ENCODE data around the gene TERB2. TPM values are rescaled to one million over a fixed set of nuclear protein-coding genes. Genes with fewer than 3 reads are reported as not detected.
"Not testable (repeated sequence)": the region's sequence is repeated elsewhere in the genome, so short reads cannot be mapped to it uniquely, and the experiment has no call there.

The TERB2 gene, protein sequence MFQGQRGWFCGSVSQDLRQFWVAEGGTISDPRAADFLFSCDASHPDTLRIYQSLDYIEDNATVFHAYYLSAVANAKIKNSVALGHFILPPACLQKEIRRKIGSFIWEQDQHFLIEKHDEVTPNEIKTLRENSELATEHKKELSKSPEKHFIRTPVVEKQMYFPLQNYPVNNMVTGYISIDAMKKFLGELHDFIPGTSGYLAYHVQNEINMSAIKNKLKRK
- not detected for total RNA-seq

DNA sequence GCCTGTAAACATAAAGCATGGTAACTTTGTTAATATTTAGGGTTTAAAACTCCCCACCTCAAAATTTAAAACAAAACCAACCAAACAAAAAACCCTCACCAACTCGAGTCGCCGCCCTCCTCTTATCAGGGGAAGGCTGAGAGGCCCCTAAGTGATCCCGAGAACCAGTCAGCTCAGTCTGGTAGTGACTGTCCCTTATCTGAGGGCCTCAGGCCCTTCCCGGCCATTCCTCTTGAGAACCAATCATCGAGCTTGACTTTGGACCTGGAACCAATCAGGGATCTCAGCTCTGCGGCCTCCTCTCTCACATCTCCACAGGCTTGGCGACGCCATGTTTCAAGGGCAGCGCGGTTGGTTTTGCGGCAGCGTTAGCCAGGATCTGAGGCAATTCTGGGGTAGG, at the start of gene TERB2:
TSS of gene TERB2 (plus strand) at position 300 of the 400 bp plus-strand sequence. CDS start at position 332, 32 bp downstream.
- H3K4me3 ChIP-seq (ENCODE audit: low read depth, poor library complexity, severe bottlenecking): no peak within 1 kb of the TSS
- 95 to 96% methylated on average over 13 of the region's 13 CpGs for WGBS, 2 donors
- DNase-seq (ENCODE audit: low spot score in 2 of 2): no peak
- TF ChIP-seq POLR2A (IDR thresholded peaks at IDR 0.05): no peak
- TF ChIP-seq, protein P1, sequence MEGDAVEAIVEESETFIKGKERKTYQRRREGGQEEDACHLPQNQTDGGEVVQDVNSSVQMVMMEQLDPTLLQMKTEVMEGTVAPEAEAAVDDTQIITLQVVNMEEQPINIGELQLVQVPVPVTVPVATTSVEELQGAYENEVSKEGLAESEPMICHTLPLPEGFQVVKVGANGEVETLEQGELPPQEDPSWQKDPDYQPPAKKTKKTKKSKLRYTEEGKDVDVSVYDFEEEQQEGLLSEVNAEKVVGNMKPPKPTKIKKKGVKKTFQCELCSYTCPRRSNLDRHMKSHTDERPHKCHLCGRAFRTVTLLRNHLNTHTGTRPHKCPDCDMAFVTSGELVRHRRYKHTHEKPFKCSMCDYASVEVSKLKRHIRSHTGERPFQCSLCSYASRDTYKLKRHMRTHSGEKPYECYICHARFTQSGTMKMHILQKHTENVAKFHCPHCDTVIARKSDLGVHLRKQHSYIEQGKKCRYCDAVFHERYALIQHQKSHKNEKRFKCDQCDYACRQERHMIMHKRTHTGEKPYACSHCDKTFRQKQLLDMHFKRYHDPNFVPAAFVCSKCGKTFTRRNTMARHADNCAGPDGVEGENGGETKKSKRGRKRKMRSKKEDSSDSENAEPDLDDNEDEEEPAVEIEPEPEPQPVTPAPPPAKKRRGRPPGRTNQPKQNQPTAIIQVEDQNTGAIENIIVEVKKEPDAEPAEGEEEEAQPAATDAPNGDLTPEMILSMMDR (IDR thresholded peaks at IDR 0.05): no peak
- intact Hi-C loops (cut with DNase I; ENCODE audit: low total_unique reads): no loop called here

DNA sequence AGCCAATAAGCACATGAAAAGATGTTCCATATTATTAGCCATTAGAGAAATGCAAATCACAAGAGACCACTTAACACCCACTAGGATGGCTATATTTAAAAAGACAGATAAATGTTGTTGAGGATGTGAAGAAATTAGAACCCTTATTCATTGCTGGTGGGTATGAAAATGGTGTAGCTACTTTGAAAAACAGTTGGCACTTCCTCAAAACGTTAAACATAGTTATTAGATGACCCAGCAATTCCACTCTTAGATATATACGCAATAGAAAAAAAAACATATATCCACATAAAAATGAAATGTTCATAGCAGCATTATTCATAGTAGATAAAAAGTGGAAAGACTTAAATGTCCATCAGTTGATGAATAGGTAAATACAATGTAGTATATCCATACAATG, 47.1 kb upstream of the TERB2 start:
- 53 to 58% methylated on average over 2 of the region's 2 CpGs for whole genome bisulfite sequencing, 2 donors
- intact Hi-C loops (cut with DNase I; ENCODE audit: low total_unique reads): no loop called here

DNA sequence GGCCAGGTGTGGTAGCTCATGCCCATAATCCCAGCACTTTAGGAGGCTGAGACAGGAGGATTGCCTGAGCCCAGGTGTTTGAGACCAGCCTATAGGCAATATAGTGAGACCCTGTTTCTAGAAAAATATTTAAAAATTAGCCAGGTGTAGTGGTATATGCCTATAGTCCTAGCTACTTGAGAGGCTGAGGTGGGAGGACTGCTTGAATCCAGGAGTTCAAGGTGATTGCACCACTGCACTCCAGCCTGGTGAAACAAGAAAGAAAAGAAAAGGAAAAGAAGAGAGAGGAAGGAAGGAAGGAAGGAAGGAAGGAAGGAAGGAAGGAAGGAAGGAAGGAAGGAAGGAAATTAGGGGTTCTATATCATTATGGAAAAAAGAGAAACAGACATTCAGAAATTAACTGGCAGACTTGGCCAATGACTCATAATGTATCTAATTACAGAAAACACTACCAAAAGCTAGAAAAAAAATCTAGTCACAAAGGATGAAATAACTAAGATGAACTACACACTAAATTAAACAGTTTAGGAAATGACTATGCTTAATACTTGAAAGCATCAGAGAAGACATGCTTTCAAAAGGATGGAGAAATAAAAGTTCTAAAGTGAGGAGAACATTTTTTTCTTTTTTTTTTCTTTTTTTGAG, 45.4 kb upstream of the TERB2 start:
- H3K4me3 ChIP-seq (ENCODE audit: low read depth, poor library complexity, severe bottlenecking): no peak overlapping the region
- DNase-seq (ENCODE audit: low spot score in 2 of 2): no peak
- intact Hi-C loops (cut with DNase I; ENCODE audit: low total_unique reads): no loop called here
- TF ChIP-seq POLR2A (IDR thresholded peaks at IDR 0.05): no peak
- TF ChIP-seq, protein P1 (IDR thresholded peaks at IDR 0.05): no peak

More for the DNA sequence above, 47.1 kb upstream of the TERB2 start:
- no peak for TF ChIP-seq POLR2A (IDR thresholded peaks at IDR 0.05)
- TF ChIP-seq, protein P1 (IDR thresholded peaks at IDR 0.05): no peak
- no peak for DNase-seq (ENCODE audit: low spot score in 2 of 2)
- H3K4me3 ChIP-seq (ENCODE audit: low read depth, poor library complexity, severe bottlenecking): no peak overlapping the region

DNA sequence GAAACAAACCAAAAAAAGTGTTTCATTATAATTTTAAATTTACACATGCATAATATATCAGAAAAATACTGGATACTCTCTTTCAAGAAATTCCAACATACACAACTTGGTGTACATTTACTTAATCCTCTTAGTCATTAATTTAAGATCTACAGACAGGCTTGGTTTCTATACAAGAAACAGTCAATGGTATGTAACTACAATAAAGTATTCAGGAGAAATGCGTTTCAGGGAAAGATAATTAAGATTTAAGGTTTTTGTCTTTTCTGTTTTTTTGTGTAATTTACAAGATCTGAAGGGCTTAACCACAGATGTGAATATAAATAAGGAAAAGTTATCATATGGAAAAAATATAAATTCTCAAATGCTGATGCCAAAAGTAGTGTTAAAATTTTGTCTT, 44.3 kb upstream of the TERB2 start:
- DNase-seq (ENCODE audit: low spot score in 2 of 2); H3K4me3 ChIP-seq (ENCODE audit: low read depth, poor library complexity, severe bottlenecking); intact Hi-C loops (cut with DNase I; ENCODE audit: low total_unique reads): not testable (repeated sequence)
- 61 to 70% methylated on average over 1 of the region's 1 CpG for WGBS, 2 donors

DNA sequence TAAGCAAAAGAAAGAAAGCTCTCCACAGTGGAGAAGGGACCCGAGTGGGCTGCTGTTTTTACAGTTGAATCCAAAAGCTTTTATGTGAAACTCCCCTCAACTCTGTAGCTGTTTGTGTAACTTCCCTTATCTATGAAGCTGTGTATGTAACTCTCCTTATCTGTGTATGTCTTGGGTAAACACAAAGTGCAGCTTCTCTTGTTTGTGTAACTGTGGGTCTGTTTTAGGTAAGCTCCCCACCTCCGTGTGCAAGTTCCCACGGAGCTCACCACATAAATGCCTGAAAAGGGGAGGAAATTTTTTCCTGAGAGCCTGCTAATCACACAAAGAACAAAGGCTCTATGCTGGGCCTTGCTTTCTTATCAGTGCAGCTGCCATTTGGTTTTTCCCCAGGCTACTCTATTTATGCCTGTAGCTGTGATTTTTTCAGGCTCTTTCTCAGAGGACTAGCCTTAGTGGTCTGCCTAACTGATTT, 43.5 kb upstream of the TERB2 start:
- intact Hi-C loops (cut with DNase I; ENCODE audit: low total_unique reads): not testable (repeated sequence)
- 62 to 71% methylated on average over 3 of the region's 3 CpGs for WGBS, 2 donors

DNA sequence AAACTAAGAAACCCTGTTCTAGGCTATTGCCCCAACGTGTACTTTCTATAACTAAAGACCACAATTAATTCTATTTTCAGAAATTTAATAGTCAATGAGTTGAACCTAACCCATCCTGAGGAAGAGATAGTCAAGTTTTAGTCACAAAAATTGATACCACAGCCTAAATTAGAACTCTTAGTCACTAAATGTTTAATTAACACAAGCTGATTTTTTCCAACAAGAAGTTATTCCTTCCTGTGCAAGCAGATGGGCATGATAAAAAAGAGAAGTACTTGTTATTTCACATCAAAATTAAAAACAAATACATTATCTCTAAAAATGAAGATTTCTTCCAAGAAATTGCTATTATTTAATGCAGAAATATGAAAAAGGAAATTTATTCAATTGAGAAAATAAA, 38.4 kb upstream of the TERB2 start:
- H3K4me3 ChIP-seq (ENCODE audit: low read depth, poor library complexity, severe bottlenecking): no peak overlapping the region
- intact Hi-C loops (cut with DNase I; ENCODE audit: low total_unique reads): no loop called here
- 66 to 68% methylated on average over 1 of the region's 1 CpG for WGBS, 2 donors
- no peak for DNase-seq (ENCODE audit: low spot score in 2 of 2)
- TF ChIP-seq, protein P1 (IDR thresholded peaks at IDR 0.05): no peak
- TF ChIP-seq POLR2A (IDR thresholded peaks at IDR 0.05): no peak

More for the DNA sequence above, 43.5 kb upstream of the TERB2 start:
- DNase-seq (ENCODE audit: low spot score in 2 of 2); H3K4me3 ChIP-seq (ENCODE audit: low read depth, poor library complexity, severe bottlenecking): not testable (repeated sequence)

DNA sequence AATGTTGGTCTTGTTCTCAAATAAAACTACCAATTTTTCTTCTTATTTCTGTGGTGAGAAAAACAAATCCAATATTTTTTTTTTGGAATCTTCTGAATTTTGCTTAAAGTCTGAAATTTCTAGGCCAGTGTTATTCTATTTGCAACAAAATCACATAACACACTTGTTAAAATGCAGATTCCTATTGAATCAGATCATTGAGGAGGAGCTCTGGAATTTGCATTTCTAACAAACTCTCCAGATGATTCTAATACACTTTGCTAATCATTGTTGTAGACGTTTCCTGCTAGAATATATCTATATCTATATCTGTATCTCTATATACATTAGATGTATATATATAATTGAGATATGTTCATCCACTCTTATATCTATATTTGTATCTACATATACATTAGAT, 27.8 kb upstream of the TERB2 start:
- DNase-seq (ENCODE audit: low spot score in 2 of 2); intact Hi-C loops (cut with DNase I; ENCODE audit: low total_unique reads); H3K4me3 ChIP-seq (ENCODE audit: low read depth, poor library complexity, severe bottlenecking): not testable (repeated sequence)
- WGBS, 2 donors: 41% methylated on average over 1 of the region's 1 CpG

DNA sequence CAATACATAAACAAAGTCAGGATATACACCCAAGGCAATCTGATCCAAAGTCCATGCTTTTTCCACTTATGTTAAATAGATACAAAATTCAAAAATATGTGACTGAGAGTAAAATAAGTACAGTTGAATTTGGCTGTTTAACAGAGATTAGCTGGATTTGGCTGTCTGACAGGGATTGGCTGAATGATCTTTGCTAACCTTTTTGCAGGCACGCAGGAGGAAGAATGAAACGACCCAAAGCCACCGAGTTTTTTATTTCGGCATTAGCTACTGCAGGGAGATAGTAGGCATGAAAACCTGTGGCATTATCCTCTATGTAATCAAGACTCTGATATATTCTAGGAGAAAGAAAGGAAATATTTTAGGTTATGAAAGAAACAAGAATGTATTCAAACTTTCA, 26.2 kb upstream of the TERB2 start:
- DNase-seq (ENCODE audit: low spot score in 2 of 2); H3K4me3 ChIP-seq (ENCODE audit: low read depth, poor library complexity, severe bottlenecking); intact Hi-C loops (cut with DNase I; ENCODE audit: low total_unique reads): not testable (repeated sequence)
- 55 to 66% methylated on average over 4 of the region's 4 CpGs for WGBS, 2 donors

DNA sequence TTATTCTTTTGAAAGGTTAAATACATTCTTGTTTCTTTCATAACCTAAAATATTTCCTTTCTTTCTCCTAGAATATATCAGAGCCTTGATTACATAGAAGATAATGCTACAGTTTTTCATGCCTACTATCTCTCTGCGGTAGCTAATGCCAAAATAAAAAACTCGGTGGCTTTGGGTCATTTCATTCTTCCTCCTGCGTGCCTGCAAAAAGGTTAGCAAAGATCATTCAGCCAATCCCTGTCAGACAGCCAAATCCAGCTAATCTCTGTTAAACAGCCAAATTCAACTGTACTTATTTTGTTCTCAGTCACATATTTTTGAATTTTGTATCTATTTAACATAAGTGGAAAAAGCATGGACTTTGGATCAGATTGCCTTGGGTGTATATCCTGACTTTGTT, 1.8 kb downstream of the TERB2 start:
- intact Hi-C loops (cut with DNase I; ENCODE audit: low total_unique reads); DNase-seq (ENCODE audit: low spot score in 2 of 2); H3K4me3 ChIP-seq (ENCODE audit: low read depth, poor library complexity, severe bottlenecking): not testable (repeated sequence)
- WGBS, 2 donors: 44 to 64% methylated on average over 3 of the region's 3 CpGs
